ENCODE results near the gene ARHGEF28. TPM values are rescaled to one million over a fixed set of nuclear protein-coding genes. Genes with fewer than 3 reads are reported as not detected.

The ARHGEF28 gene
- total and polyA plus RNA-seq, 2 donors (not counting 1 experiment from before 2014, with no cell fraction given): not detected

DNA sequence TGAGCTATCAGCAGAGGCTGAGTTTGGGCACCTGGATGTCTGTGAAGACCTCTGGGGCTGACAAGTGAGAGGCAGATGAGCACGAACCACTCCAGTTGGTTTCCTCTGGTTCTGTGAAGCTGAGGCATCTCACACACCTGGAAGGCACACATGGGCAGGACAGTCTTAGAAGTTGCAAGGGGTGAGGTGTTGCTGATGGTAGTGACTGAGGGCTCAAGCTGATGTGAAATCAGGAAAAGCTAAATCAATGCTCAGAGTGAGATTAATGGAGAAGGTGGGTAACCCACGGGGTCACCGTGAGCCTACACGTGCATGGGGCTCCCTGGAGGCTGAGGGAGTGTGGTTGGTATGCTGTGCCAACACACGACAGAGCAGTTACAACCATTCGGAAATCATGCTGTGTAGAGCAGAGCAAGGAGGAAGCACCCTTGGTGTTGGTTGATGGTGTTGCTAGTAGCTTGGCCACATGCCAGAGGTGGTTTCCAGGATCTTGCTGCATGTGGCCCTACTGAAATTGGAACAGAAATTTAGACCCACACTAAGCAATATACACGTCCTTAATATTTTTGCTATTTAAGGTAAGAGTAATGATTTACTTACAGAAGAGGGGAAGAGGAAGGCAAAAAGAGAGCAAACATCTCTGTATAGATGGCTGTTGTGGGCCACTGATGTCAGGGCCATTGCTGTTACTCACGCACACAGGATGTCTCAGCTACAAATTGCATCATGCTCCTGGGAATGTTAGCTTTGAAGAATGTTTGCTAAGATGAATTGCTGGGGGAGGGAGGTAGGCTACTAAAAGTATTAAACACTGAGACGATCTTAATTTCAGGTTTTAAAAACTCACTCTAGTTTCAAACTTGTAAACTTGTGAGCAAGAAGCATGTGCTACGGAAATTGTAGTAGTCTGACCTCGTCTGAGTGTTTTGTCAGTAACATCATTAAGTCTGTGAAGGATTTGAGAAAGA, 170.5 kb downstream of the ARHGEF28 start:
- 37% methylated on average over 9 of the region's 11 CpGs for WGBS (ENCODE audit: insufficient coverage)
- ChIA-PET POLR2A (no interaction called here), CTCF (interaction anchor here (0.6 to 7.3 kb wide), 2 partner anchors 205 to 1128 kb away, joined by 4 to 101 read pairs; no protein-coding TSS in a partner anchor)
- no peaks in the 10 kb centered on the region for H3K4me1 ChIP-seq (ENCODE audit: control insufficient read depth in 2 of 2, insufficient read depth in 2 of 2, low read length in 2 of 2)
- H3K36me3 ChIP-seq (replicated peaks in 1 of 2; ENCODE audit: control extremely low read depth in 1 of 2, control insufficient read depth in 1 of 2, extremely low read depth in 1 of 2, insufficient read depth in 2 of 2, low read length in 1 of 2): no peaks in the 10 kb centered on the region
- H3K27ac ChIP-seq (ENCODE audit: low read length in 2 of 2): no peak overlapping the region
- Mint-ChIP-seq H3K27ac (no peak overlapping the region), H3K4me3 (no peak overlapping the region), H3K4me1 (no peaks in the 10 kb centered on the region), H3K27me3 (peaks cover 25% of the 10 kb centered on the region), H3K9me3 (ENCODE audit: insufficient read depth) (no peaks in the 10 kb centered on the region)
- H3K27me3 ChIP-seq (replicated peaks in 1 of 4; ENCODE audit: control extremely low read depth in 1 of 4, control insufficient read depth in 3 of 4, insufficient read depth in 4 of 4, low read length in 3 of 4): peaks cover 0 to 3% (median 0%) of the 10 kb centered on the region in 4 experiments
- no peaks in the 10 kb centered on the region for H3K79me2 ChIP-seq (ENCODE audit: control insufficient read depth, insufficient read depth, low read length)
- no peak overlapping the region for H3K9ac ChIP-seq (ENCODE audit: low read length)
- H4K20me1 ChIP-seq (ENCODE audit: control insufficient read depth, insufficient read depth, low read length, poor library complexity, severe bottlenecking): no peaks in the 10 kb centered on the region
- no peak overlapping the region for H3K4me3 ChIP-seq (ENCODE audit: control extremely low read depth in 1 of 5, extremely low read depth in 1 of 5, insufficient read depth in 1 of 5, low read depth in 2 of 5, low read length in 4 of 5)
- no peak for TF ChIP-seq EZH2 (IDR thresholded peaks at IDR 0.05; ENCODE audit: borderline replicate concordance, insufficient read depth, low read depth, low read length, poor library complexity, severe bottlenecking)
- TF ChIP-seq, protein P1, sequence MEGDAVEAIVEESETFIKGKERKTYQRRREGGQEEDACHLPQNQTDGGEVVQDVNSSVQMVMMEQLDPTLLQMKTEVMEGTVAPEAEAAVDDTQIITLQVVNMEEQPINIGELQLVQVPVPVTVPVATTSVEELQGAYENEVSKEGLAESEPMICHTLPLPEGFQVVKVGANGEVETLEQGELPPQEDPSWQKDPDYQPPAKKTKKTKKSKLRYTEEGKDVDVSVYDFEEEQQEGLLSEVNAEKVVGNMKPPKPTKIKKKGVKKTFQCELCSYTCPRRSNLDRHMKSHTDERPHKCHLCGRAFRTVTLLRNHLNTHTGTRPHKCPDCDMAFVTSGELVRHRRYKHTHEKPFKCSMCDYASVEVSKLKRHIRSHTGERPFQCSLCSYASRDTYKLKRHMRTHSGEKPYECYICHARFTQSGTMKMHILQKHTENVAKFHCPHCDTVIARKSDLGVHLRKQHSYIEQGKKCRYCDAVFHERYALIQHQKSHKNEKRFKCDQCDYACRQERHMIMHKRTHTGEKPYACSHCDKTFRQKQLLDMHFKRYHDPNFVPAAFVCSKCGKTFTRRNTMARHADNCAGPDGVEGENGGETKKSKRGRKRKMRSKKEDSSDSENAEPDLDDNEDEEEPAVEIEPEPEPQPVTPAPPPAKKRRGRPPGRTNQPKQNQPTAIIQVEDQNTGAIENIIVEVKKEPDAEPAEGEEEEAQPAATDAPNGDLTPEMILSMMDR (IDR thresholded peaks at IDR 0.05): no peak
- no peak overlapping the region for H3K4me2 ChIP-seq (replicated peaks; ENCODE audit: low read depth, low read length, poor library complexity, severe bottlenecking)
- no peak for DNase-seq
- no peak for ATAC-seq (ENCODE audit: low read depth)
- intact Hi-C loops (cut with micrococcal nuclease): no loop called here
- H3K9me3 ChIP-seq (ENCODE audit: control extremely low read depth in 1 of 3, control insufficient read depth in 2 of 3, insufficient read depth in 1 of 3, low read length in 2 of 3): no peaks in the 10 kb centered on the region
- no peak overlapping the region for H2AFZ ChIP-seq (ENCODE audit: insufficient read depth, low read depth, low read length, poor library complexity, severe bottlenecking)

DNA sequence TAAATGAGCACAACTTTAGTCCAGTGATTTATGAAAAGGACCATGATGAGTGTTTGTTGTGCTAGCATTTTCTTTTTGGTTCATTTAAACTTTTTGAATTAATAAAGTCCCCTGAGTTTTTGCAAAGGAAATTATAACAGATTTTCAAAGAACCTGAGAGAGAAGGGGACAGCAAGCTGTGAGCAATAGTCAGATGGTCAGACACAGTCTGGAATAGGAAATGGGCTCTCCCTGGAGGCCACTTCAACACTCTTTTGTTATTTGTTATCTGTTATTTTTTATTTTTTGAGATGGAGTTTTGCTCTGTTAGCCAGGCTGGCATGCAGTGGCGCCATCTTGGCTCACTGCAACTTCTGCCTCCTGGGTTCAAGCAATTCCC, 171.1 kb downstream of the ARHGEF28 start:
- Histone ChIP-seq H3K9ac (ENCODE audit: low read length) (no peak overlapping the region), H3K4me1 (ENCODE audit: control insufficient read depth in 2 of 2, insufficient read depth in 2 of 2, low read length in 2 of 2) (no peaks in the 10 kb centered on the region), H3K27me3 (replicated peaks in 1 of 4; ENCODE audit: control extremely low read depth in 1 of 4, control insufficient read depth in 3 of 4, insufficient read depth in 4 of 4, low read length in 3 of 4) (peaks cover 0 to 3% (median 0%) of the 10 kb centered on the region in 4 experiments), H3K4me2 (replicated peaks; ENCODE audit: low read depth, low read length, poor library complexity, severe bottlenecking) (no peak overlapping the region), H4K20me1 (ENCODE audit: control insufficient read depth, insufficient read depth, low read length, poor library complexity, severe bottlenecking) (no peaks in the 10 kb centered on the region), H3K4me3 (ENCODE audit: control extremely low read depth in 1 of 5, extremely low read depth in 1 of 5, insufficient read depth in 1 of 5, low read depth in 2 of 5, low read length in 4 of 5) (no peak overlapping the region), H3K79me2 (ENCODE audit: control insufficient read depth, insufficient read depth, low read length) (no peaks in the 10 kb centered on the region), H3K36me3 (replicated peaks in 1 of 2; ENCODE audit: control extremely low read depth in 1 of 2, control insufficient read depth in 1 of 2, extremely low read depth in 1 of 2, insufficient read depth in 2 of 2, low read length in 1 of 2) (no peaks in the 10 kb centered on the region), H3K9me3 (ENCODE audit: control extremely low read depth in 1 of 3, control insufficient read depth in 2 of 3, insufficient read depth in 1 of 3, low read length in 2 of 3) (no peaks in the 10 kb centered on the region), H2AFZ (ENCODE audit: insufficient read depth, low read depth, low read length, poor library complexity, severe bottlenecking) (no peak overlapping the region), H3K27ac (ENCODE audit: low read length in 2 of 2) (no peak overlapping the region)
- 100% methylated on average over 1 of the region's 1 CpG for WGBS (ENCODE audit: insufficient coverage)
- no peak overlapping the region for H3K27ac Mint-ChIP-seq
- no peak for TF ChIP-seq EZH2 (IDR thresholded peaks at IDR 0.05; ENCODE audit: borderline replicate concordance, insufficient read depth, low read depth, low read length, poor library complexity, severe bottlenecking)
- TF ChIP-seq, protein P1 (IDR thresholded peaks at IDR 0.05): no peak
- ATAC-seq (ENCODE audit: low read depth): no peak
- ChIA-PET POLR2A (no interaction called here), CTCF (interaction anchor here (7.3 kb wide), 1 partner anchor 206 kb away, joined by 101 read pairs; no protein-coding TSS in a partner anchor)
- no peaks in the 10 kb centered on the region for H3K4me1 Mint-ChIP-seq
- peaks cover 25% of the 10 kb centered on the region for H3K27me3 Mint-ChIP-seq
- no peaks in the 10 kb centered on the region for H3K9me3 Mint-ChIP-seq (ENCODE audit: insufficient read depth)
- DNase-seq: no peak
- intact Hi-C loops (cut with micrococcal nuclease): no loop called here
- H3K4me3 Mint-ChIP-seq: no peak overlapping the region

All from B cell (primary cell).